Small intestine (tissue), 16 donors: ENCODE measurements around the gene CCT8. TPM values are rescaled to one million over a fixed set of nuclear protein-coding genes. Genes with fewer than 3 reads are reported as not detected.

Source experiments
- DNase-seq, 2 donors: peaks; one replicate each; pipeline versions ENCODE4 v3.0.0 to v3.0.0-alpha.2; 2013
- FAIRE-seq: peaks from 2 replicates; lab custom pipeline; 2012; peaks lifted over from hg19 to GRCh38; lab: Jason Lieb, UNC
- H3K27ac ChIP-seq, 3 donors: one replicate each; pipeline ENCODE4 v1.5.1; 2013; ENCODE audit warnings: low read length in 2 of 3, mild to moderate bottlenecking in 2 of 3, control low read depth in 1 of 3, inconsistent platforms in 1 of 3, low read depth in 1 of 3, moderate library complexity in 1 of 3
- H3K27me3 ChIP-seq, 3 donors: one replicate each; pipeline ENCODE4 v1.6.1; 2013; ENCODE audit warnings: low read length in 3 of 3, inconsistent platforms in 1 of 3; ENCODE audit not compliant: control insufficient read depth in 3 of 3, insufficient read depth in 3 of 3
- H3K36me3 ChIP-seq, 3 donors: one replicate each; pipeline ENCODE4 v1.6.1; 2013; ENCODE audit warnings: low read length in 3 of 3, inconsistent platforms in 1 of 3, low read depth in 1 of 3, mild to moderate bottlenecking in 1 of 3, moderate library complexity in 1 of 3; ENCODE audit not compliant: control insufficient read depth in 3 of 3, insufficient read depth in 2 of 3
- H3K4me1 ChIP-seq, 3 donors: one replicate each; pipeline ENCODE4 v1.6.1; 2013; ENCODE audit warnings: low read length in 2 of 3, inconsistent platforms in 1 of 3, low read depth in 1 of 3, mild to moderate bottlenecking in 1 of 3, moderate library complexity in 1 of 3; ENCODE audit not compliant: control insufficient read depth in 3 of 3, insufficient read depth in 2 of 3
- H3K4me3 ChIP-seq, 3 donors: one replicate each; pipeline ENCODE4 v1.5.1; 2013; ENCODE audit warnings: low read length in 3 of 3, control low read depth in 1 of 3, inconsistent platforms in 1 of 3, low read depth in 1 of 3, mild to moderate bottlenecking in 1 of 3, moderate library complexity in 1 of 3
- H3K9me3 ChIP-seq, 2 donors: one replicate each; pipeline ENCODE4 v1.6.1; 2013; ENCODE audit warnings: low read depth in 1 of 2, low read length in 1 of 2; ENCODE audit not compliant: control insufficient read depth in 2 of 2, insufficient read depth in 1 of 2
- WGBS, 3 donors: extraction: QIAGEN DNeasy Blood & Tissue Kit; methylation state at CpG; one replicate each; pipeline ENCODE4 v1.1.7; 2013; 5-methylcytosine and 5-hydroxymethylcytosine counted together
- long read RNA-seq, 10 donors: transcript quantifications; one replicate each; lab custom pipeline, GENCODE V29; 2026
- polyA plus RNA-seq, 4 donors: library from polyadenylated mRNA; stranded (reverse) in 3 of 4; unstranded in 1 of 4; fragments of 200-250 nt in 3 of 4; fragments of 120-200 nt in 1 of 4; gene quantifications; one replicate each; pipeline versions ENCODE4 v1.2.1 to v1.2.3, GENCODE V29; 2013
- donor health status: healthy with polysubstance abuse.
- donor health status: control.
- donor health status: control.
- donor health status: Bipolar disorder and iron deficiency.
- donor health status: healthy.

The CCT8 gene, protein sequence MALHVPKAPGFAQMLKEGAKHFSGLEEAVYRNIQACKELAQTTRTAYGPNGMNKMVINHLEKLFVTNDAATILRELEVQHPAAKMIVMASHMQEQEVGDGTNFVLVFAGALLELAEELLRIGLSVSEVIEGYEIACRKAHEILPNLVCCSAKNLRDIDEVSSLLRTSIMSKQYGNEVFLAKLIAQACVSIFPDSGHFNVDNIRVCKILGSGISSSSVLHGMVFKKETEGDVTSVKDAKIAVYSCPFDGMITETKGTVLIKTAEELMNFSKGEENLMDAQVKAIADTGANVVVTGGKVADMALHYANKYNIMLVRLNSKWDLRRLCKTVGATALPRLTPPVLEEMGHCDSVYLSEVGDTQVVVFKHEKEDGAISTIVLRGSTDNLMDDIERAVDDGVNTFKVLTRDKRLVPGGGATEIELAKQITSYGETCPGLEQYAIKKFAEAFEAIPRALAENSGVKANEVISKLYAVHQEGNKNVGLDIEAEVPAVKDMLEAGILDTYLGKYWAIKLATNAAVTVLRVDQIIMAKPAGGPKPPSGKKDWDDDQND
- 100 to 1,000 TPM in 2 of 4 donors, 10 to 100 TPM in 2; 89.2 to 221 (median 118) TPM for polyA plus RNA-seq
- long read RNA-seq, donor 1, transcript CCT8-210 (5 exons, 1,326 nt) = minor isoform, 7 of 252 reads
- long read RNA-seq, donor 1, transcript CCT8-201 (15 exons, 2,005 nt) = major isoform, 83 of 252 reads
- long read RNA-seq, donor 1, partial matches to known transcripts = 141 of 252 reads
- long read RNA-seq, donor 1, other reads (novel, unspliced or antisense) = 21 of 252 reads
- long read RNA-seq, donor 2, transcript CCT8-201 (15 exons, 2,005 nt) = major isoform, 28 of 61 reads
- long read RNA-seq, donor 2, partial matches to known transcripts = 30 of 61 reads
- long read RNA-seq, donor 2, other reads (novel, unspliced or antisense) = 0 of 61 reads
- long read RNA-seq, donor 3, transcript CCT8-201 (15 exons, 2,005 nt) = major isoform, 21 of 134 reads
- long read RNA-seq, donor 3, transcript CCT8-210 (5 exons, 1,326 nt) = minor isoform, 6 of 134 reads
- long read RNA-seq, donor 3, partial matches to known transcripts = 106 of 134 reads
- long read RNA-seq, donor 3, other reads (novel, unspliced or antisense) = 0 of 134 reads
- long read RNA-seq, donor 4 = 0 reads
- long read RNA-seq, donor 5, partial matches to known transcripts = 18 of 22 reads
- long read RNA-seq, donor 5, other reads (novel, unspliced or antisense) = 0 of 22 reads
- long read RNA-seq, donor 6, transcript CCT8-201 (15 exons, 2,005 nt) = major isoform, 28 of 100 reads
- long read RNA-seq, donor 6, transcript CCT8-210 (5 exons, 1,326 nt) = minor isoform, 5 of 100 reads
- long read RNA-seq, donor 6, partial matches to known transcripts = 66 of 100 reads
- long read RNA-seq, donor 6, other reads (novel, unspliced or antisense) = 0 of 100 reads
- long read RNA-seq, donor 7, transcript CCT8-201 (15 exons, 2,005 nt) = major isoform, 83 of 175 reads
- long read RNA-seq, donor 7, partial matches to known transcripts = 80 of 175 reads
- long read RNA-seq, donor 7, other reads (novel, unspliced or antisense) = 9 of 175 reads
- long read RNA-seq, donor 8, transcript CCT8-201 (15 exons, 2,005 nt) = major isoform, 7 of 8 reads
- long read RNA-seq, donor 8, partial matches to known transcripts = 0 of 8 reads
- long read RNA-seq, donor 8, other reads (novel, unspliced or antisense) = 0 of 8 reads
- long read RNA-seq, donor 9, transcript CCT8-201 (15 exons, 2,005 nt) = major isoform, 12 of 17 reads
- long read RNA-seq, donor 9, partial matches to known transcripts = 5 of 17 reads
- long read RNA-seq, donor 9, other reads (novel, unspliced or antisense) = 0 of 17 reads
- long read RNA-seq, donor 10, transcript CCT8-210 (5 exons, 1,326 nt) = minor isoform, 6 of 121 reads
- long read RNA-seq, donor 10, transcript CCT8-201 (15 exons, 2,005 nt) = major isoform, 52 of 121 reads
- long read RNA-seq, donor 10, partial matches to known transcripts = 55 of 121 reads
- long read RNA-seq, donor 10, other reads (novel, unspliced or antisense) = 8 of 121 reads

DNA sequence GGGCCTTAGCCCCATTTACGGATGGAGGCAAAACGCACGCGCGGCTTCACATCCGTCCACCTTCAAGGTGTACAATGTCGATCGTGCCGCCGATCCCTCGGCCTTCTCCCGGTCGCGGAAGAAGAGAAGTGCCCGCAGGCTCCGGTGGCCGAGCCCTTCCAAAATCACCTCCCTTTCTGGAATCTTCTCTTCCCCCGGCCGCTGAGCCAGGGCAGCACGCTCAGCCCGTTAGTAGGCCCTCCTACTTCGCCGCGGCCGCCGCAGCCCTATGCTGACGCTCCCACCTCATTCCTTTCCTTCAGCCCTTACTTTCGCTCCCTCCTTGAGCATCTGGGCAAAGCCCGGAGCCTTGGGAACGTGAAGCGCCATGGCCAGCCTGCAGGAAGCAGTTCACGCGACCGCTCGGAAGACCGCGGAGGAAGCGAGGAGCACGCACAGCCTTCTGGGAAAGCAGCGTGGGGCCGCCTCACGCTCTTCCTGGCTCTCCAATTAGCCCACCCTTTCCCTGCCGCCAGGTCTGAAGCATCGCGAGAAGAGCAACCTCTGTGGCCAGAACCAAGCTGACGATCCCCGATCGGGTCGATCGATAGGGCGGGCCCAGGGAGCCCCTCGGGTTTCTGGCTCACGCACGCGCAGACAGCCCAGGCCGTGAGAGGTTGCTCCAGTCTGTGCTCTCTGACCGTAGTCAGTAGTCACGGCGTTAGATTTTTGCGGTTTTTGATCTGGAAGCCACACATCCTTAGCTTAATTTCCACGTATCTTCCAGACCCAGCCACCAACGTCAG, at the start of gene CCT8:
Gene CCT8 (minus strand): TSS at position 427 of the 785 bp plus-strand sequence. CDS start 58 bp downstream, at position 369.
- 0% methylated on average over 62 of the region's 62 CpGs for WGBS, 3 donors
- peaks cover 0 to 6% of the 10 kb centered on the region in 2 donors for H3K9me3 ChIP-seq
- peaks cover 5 to 15% (median 14%) of the 10 kb centered on the region in 3 donors for H3K4me1 ChIP-seq
- peak; percentile 100 for DNase-seq
- H3K4me3 ChIP-seq = peak within 1 kb of the TSS; percentile 69 to 100 (median 75)
- FAIRE-seq = no peak
- peak within 1 kb of the TSS; percentile 88 to 94 (median 93) for H3K27ac ChIP-seq
- H3K36me3 ChIP-seq = peaks cover 0 to 7% (median 0%) of the 10 kb centered on the region in 3 donors
- no peaks in the 10 kb centered on the region for H3K27me3 ChIP-seq

DNA sequence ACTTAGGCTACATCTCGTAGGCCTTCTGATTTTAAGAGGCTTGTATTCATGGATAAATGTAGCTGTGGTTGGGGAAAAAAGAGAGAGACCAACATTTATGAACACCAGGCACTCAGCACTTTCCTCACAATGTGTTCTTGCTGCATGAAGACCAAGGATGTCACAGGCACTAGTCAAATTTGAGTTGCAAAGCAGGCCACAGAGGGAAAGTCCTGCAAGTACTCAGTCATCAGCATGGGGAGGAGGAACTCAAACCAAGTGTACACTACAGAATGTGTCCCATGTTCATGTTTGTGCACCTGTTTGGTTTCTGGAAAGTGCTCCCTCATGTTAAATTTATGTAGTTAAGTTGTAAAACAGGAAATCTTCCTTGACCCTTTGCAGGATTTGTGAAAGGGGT, 48.3 kb upstream of the CCT8 start:
- H3K9me3 ChIP-seq = no peaks in the 10 kb centered on the region
- FAIRE-seq = no peak
- no peaks in the 10 kb centered on the region for H3K36me3 ChIP-seq
- DNase-seq = no peak
- H3K27ac ChIP-seq = no peak overlapping the region
- no peaks in the 10 kb centered on the region for H3K27me3 ChIP-seq
- H3K4me1 ChIP-seq = no peaks in the 10 kb centered on the region
- no peak overlapping the region for H3K4me3 ChIP-seq
- 88 to 97% (median 93%) methylated on average over 1 of the region's 1 CpG for WGBS, 3 donors

DNA sequence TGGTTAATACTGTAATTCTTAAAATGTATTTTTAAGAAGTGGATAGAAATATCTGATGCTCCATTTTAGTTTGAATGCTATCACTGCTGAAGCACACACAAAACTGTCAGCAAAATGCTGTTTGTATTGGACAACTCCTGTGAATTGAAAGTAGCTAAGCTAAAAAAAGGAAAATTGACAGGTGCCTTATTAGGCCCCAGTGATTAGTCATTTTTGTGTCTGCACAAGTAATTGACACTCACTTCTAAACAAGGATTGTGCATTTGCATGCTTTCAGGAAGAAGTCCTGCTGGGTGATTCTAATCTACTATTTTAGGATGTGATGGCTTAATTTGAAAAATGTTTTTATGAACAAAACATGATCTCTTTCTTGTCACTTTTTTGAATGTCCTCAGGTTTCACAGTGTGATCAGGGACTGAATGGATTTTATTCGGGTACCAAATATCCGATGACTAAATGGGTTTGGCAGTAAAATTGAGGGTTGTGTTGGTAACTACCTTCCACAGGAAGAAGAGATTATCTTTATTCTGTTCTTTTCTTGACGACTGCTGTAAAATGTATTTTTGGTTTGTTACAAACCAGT, 44.0 kb upstream of the CCT8 start:
- Histone ChIP-seq H3K4me3 (no peak overlapping the region), H3K36me3 (no peaks in the 10 kb centered on the region), H3K27ac (no peak overlapping the region), H3K27me3 (no peaks in the 10 kb centered on the region), H3K9me3 (no peaks in the 10 kb centered on the region), H3K4me1 (no peaks in the 10 kb centered on the region)
- 83 to 95% (median 89%) methylated on average over 3 of the region's 3 CpGs for WGBS, 3 donors
- FAIRE-seq (no peak), DNase-seq (no peak)

DNA sequence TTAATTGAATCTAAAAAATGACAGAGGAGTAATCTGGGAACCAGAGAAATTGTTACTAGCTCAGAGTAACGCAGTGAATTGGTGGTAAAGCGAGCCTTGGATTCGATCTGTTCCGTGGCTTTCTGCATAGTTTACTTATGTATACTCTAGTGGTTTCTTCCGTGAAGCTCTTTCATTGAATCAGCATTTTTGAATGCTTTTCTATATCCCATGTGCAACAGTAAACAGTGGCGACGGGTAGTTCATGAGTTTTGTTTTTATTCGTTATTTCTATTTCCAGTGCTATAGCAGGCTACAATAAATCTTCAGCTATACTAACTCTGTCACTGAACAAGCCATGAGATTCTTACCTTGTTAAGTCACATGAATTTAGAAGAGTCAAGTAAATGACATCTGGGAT, 42.5 kb upstream of the CCT8 start:
- Histone ChIP-seq H3K36me3 (no peaks in the 10 kb centered on the region), H3K9me3 (no peaks in the 10 kb centered on the region), H3K27ac (no peak overlapping the region), H3K4me1 (no peaks in the 10 kb centered on the region), H3K4me3 (no peak overlapping the region), H3K27me3 (no peaks in the 10 kb centered on the region)
- 82 to 93% (median 87%) methylated on average over 8 of the region's 8 CpGs for WGBS, 3 donors
- DNase-seq = no peak
- no peak for FAIRE-seq

DNA sequence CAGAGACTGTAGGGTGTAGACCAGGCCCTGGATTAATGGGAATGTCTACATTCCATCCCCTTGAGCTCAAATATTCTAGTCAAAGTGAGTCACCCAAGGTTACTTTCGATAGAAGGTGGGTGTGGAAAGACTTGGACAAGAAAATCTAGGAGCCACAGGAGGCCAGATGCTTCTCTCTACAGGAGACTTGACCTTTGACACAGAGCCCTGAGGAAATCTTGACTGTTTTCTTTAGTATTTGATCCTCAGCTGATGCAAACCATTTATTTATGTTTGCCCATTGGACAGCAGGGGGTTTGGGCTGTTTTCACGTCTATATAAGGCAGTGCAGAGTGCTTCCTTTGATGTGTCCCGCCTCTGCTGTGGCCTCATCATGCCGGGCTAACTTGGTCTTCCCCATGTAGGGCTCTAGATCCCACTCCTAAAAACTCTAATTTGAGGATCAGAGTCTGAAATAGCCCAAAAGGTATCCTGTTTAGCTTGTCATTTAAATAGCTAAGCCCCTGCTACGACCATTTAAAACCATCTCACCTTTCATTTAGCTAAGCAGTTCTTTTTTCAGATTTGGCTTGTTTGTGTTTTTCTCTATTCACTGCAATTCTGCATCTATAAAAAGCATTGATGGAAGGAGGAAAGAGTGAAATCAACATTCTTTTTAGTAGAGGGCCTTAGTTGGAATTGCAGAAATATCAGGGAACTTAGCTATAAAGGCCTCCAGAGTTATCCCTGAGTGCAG, 41.5 kb upstream of the CCT8 start:
- FAIRE-seq (no peak), DNase-seq (no peak)
- 72 to 82% (median 74%) methylated on average over 5 of the region's 5 CpGs for WGBS, 3 donors
- H3K4me1 ChIP-seq = no peaks in the 10 kb centered on the region
- no peaks in the 10 kb centered on the region for H3K36me3 ChIP-seq
- no peak overlapping the region for H3K27ac ChIP-seq
- H3K27me3 ChIP-seq = no peaks in the 10 kb centered on the region
- H3K9me3 ChIP-seq = no peaks in the 10 kb centered on the region
- H3K4me3 ChIP-seq = no peak overlapping the region

DNA sequence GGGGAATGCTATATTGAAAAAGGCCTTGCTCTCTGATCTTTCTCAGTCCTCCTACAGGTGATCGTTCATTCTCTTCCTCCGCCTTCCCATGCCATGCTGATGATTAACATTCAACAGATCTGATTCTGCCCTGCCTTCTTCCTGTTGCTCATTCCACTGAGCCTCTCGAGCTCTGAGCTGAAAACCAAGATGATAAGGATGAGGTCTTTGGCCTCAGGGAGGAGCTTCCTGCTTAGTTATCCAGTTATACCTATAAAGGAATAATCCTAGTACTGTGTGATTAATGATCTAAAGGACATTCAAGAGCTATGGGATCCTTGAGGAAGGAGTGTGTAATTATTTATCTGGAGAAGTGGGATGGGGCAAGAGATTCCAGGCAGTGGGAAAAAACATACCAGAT, 31.8 kb upstream of the CCT8 start:
- Histone ChIP-seq H3K4me1 (peaks cover 2 to 19% (median 9%) of the 10 kb centered on the region in 3 donors), H3K9me3 (no peaks in the 10 kb centered on the region), H3K36me3 (peaks cover 0 to 9% (median 0%) of the 10 kb centered on the region in 3 donors), H3K27ac (peak overlapping the region; percentile 63 to 78 (median 63)), H3K27me3 (no peaks in the 10 kb centered on the region), H3K4me3 (no peak overlapping the region)
- FAIRE-seq (no peak), DNase-seq (peak; percentile 84 to 97)
- 22 to 56% (median 30%) methylated on average over 3 of the region's 3 CpGs for WGBS, 3 donors
